Hepatocyte (in vitro differentiated cells): Measurements from ENCODE around the gene CYREN. TPM values are rescaled to one million over a fixed set of nuclear protein-coding genes. Genes with fewer than 3 reads are reported as not detected.

Experiments
- DNase-seq: peaks from one replicate; pipeline ENCODE4 v3.0.0-alpha.2; 2016; ENCODE audit warnings: low spot score
- H2AFZ ChIP-seq: fragments of 200-600 bp; sonication (generic); 2 replicates; pipeline ENCODE4 v1.6.0; 2016; ENCODE audit warnings: antibody characterized with exemption, mild to moderate bottlenecking
- H3K27ac ChIP-seq: fragments of 200-600 bp; sonication (generic); 2 replicates; pipeline ENCODE4 v1.5.1; 2016; ENCODE audit warnings: mild to moderate bottlenecking
- H3K27me3 ChIP-seq: fragments of 200-600 bp; sonication (generic); 2 replicates; pipeline ENCODE4 v1.6.1; 2016
- H3K36me3 ChIP-seq: fragments of 200-600 bp; sonication (generic); replicated peaks from 2 replicates; pipeline ENCODE4 v1.5.1; 2016; ENCODE audit warnings: low read depth; ENCODE audit not compliant: insufficient read depth
- H3K4me1 ChIP-seq: fragments of 200-600 bp; sonication (generic); 2 replicates; pipeline ENCODE4 v1.5.1; 2016; ENCODE audit warnings: mild to moderate bottlenecking, moderate library complexity; ENCODE audit not compliant: insufficient read depth
- H3K4me2 ChIP-seq: fragments of 200-600 bp; sonication (generic); 2 replicates; pipeline ENCODE4 v1.6.0; 2016
- H3K4me3 ChIP-seq: fragments of 200-600 bp; sonication (generic); 2 replicates; pipeline ENCODE4 v1.5.1; 2016; ENCODE audit warnings: mild to moderate bottlenecking
- H3K79me2 ChIP-seq: fragments of 200-600 bp; sonication (generic); 2 replicates; pipeline ENCODE4 v1.6.0; 2017; ENCODE audit warnings: mild to moderate bottlenecking
- H3K9me2 ChIP-seq: fragments of 200-600 bp; sonication (generic); replicated peaks from 2 replicates; pipeline ENCODE4 v1.6.0; 2017; ENCODE audit warnings: mild to moderate bottlenecking; ENCODE audit not compliant: insufficient read depth
- H3K9me3 ChIP-seq: fragments of 200-600 bp; sonication (generic); 2 replicates; pipeline ENCODE4 v1.5.1; 2016; ENCODE audit warnings: low read depth, mild to moderate bottlenecking
- H4K20me1 ChIP-seq: fragments of 200-600 bp; sonication (generic); 2 replicates; pipeline ENCODE4 v1.6.0; 2016; ENCODE audit warnings: mild to moderate bottlenecking; ENCODE audit not compliant: insufficient read depth, poor library complexity, severe bottlenecking
- EZH2 ChIP-seq: fragments of 200-600 bp; sonication (generic); IDR thresholded peaks from 2 replicates; pipeline ENCODE4 v1.6.1; 2016; ENCODE audit warnings: antibody characterized with exemption, mild to moderate bottlenecking, borderline replicate concordance
- EZH2phosphoT487 ChIP-seq: fragments of 200-600 bp; sonication (generic); IDR thresholded peaks from one replicate; pipeline ENCODE4 v1.6.1; 2018; ENCODE audit warnings: antibody characterized with exemption, mild to moderate bottlenecking, low read depth, moderate library complexity; ENCODE audit not compliant: unreplicated experiment, severe bottlenecking
- WGBS: methylation state at CpG from one replicate; pipeline ENCODE4 v1.1.6; 2016; ENCODE audit warnings: low lambda C conversion rate; ENCODE audit errors: missing lambda C conversion rate; 5-methylcytosine and 5-hydroxymethylcytosine counted together
- polyA plus RNA-seq: library from polyadenylated mRNA; unstranded; fragments of >200 nt; fragmentation: Nextera tagmentation; extraction: Ambion mirVana; gene quantifications from 2 replicates; pipeline ENCODE4 v1.2.1, GENCODE V29; 2016
- total RNA-seq: library from RNA; depleted of rRNA; stranded (reverse); fragments of >200 nt; gene quantifications from 2 replicates; pipeline ENCODE4 v1.2.3, GENCODE V29; 2014
- TF ChIP-seq, protein P1 (sequence below): fragments of 200-600 bp; sonication (generic); IDR thresholded peaks from 2 replicates; pipeline ENCODE4 v1.5.1; 2016; ENCODE audit warnings: antibody characterized with exemption, mild to moderate bottlenecking; ENCODE audit not compliant: poor library complexity

Gene CYREN
- total and polyA plus RNA-seq, 2 experiments from 2014 or later, result 43.2 to 45.2 TPM

DNA sequence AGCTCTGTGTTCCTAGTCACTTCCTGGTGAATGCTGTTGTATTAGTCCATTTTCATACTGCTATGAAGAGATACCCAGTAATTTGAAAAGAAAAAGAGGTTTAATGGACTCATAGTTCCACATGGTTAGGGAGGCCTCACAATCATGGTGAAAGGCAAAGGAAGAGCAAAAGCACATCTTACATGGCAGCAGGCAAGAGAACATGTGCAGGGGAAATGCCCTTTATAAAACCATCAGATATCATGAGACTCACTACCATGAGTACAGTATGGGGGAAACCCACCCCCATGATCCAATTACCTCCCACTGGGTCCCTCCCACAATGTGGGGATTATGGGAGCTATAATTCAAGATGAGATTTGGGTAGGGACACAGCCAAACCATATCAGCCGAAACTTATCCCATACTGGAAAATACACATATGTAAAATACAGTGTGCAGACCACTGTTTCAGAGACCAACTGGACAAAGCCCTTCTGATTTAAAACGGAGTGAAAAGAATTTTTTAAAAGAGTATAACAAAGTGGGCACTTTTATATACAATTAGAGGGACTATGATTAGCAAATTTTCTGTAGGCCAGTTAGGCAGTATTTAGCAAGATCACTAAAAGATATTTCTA is 8.0 kb downstream of the CYREN start:
- H4K20me1 ChIP-seq, result no peaks in the 10 kb centered on the region
- H3K4me1 ChIP-seq, result peaks cover 10% of the 10 kb centered on the region
- H3K9me3 ChIP-seq, result no peaks in the 10 kb centered on the region
- no peak for DNase-seq
- H3K4me2 ChIP-seq, result no peak overlapping the region
- TF ChIP-seq EZH2phosphoT487 (no peak), EZH2 (no peak)
- TF ChIP-seq, protein P1, sequence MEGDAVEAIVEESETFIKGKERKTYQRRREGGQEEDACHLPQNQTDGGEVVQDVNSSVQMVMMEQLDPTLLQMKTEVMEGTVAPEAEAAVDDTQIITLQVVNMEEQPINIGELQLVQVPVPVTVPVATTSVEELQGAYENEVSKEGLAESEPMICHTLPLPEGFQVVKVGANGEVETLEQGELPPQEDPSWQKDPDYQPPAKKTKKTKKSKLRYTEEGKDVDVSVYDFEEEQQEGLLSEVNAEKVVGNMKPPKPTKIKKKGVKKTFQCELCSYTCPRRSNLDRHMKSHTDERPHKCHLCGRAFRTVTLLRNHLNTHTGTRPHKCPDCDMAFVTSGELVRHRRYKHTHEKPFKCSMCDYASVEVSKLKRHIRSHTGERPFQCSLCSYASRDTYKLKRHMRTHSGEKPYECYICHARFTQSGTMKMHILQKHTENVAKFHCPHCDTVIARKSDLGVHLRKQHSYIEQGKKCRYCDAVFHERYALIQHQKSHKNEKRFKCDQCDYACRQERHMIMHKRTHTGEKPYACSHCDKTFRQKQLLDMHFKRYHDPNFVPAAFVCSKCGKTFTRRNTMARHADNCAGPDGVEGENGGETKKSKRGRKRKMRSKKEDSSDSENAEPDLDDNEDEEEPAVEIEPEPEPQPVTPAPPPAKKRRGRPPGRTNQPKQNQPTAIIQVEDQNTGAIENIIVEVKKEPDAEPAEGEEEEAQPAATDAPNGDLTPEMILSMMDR, result no peak
- H3K9me2 ChIP-seq, result no peaks in the 10 kb centered on the region
- no peak overlapping the region for H2AFZ ChIP-seq
- no peaks in the 10 kb centered on the region for H3K27me3 ChIP-seq
- 94% methylated on average over 2 of the region's 2 CpGs for WGBS
- no peak overlapping the region for H3K27ac ChIP-seq
- H3K36me3 ChIP-seq, result no peaks in the 10 kb centered on the region
- peaks cover under 1% of the 10 kb centered on the region for H3K79me2 ChIP-seq
- no peak overlapping the region for H3K4me3 ChIP-seq

DNA sequence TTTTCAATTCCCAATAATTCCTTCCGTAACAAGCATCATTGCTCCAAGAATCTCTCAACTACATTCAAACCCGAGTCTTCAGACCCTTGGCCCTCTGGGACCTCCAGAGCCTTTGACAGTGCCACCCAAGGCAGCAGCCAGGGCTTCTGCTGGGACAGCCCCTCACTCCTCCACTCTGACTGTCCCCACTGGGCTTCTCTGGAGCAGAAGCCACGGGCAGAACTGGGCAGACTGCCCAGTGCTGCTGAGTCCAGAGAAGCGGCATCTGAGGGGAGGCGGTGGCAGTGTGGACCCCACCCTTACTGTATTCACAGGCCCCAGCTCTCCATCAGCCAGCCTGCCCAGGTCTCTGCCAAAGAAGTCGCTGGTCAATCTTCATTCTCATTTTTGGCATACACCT is 8.8 kb downstream of the CYREN start:
- H3K9me2 ChIP-seq, result no peaks in the 10 kb centered on the region
- peaks cover 10% of the 10 kb centered on the region for H3K4me1 ChIP-seq
- H2AFZ ChIP-seq, result no peak overlapping the region
- no peaks in the 10 kb centered on the region for H3K27me3 ChIP-seq
- no peaks in the 10 kb centered on the region for H4K20me1 ChIP-seq
- WGBS, result 96% methylated on average over 6 of the region's 6 CpGs
- DNase-seq, result no peak
- H3K4me2 ChIP-seq, result no peak overlapping the region
- H3K27ac ChIP-seq, result no peak overlapping the region
- H3K4me3 ChIP-seq, result no peak overlapping the region
- no peak for TF ChIP-seq EZH2phosphoT487
- no peak for TF ChIP-seq EZH2
- TF ChIP-seq, protein P1, result no peak
- H3K9me3 ChIP-seq, result no peaks in the 10 kb centered on the region
- peaks cover 3% of the 10 kb centered on the region for H3K79me2 ChIP-seq
- no peaks in the 10 kb centered on the region for H3K36me3 ChIP-seq

DNA sequence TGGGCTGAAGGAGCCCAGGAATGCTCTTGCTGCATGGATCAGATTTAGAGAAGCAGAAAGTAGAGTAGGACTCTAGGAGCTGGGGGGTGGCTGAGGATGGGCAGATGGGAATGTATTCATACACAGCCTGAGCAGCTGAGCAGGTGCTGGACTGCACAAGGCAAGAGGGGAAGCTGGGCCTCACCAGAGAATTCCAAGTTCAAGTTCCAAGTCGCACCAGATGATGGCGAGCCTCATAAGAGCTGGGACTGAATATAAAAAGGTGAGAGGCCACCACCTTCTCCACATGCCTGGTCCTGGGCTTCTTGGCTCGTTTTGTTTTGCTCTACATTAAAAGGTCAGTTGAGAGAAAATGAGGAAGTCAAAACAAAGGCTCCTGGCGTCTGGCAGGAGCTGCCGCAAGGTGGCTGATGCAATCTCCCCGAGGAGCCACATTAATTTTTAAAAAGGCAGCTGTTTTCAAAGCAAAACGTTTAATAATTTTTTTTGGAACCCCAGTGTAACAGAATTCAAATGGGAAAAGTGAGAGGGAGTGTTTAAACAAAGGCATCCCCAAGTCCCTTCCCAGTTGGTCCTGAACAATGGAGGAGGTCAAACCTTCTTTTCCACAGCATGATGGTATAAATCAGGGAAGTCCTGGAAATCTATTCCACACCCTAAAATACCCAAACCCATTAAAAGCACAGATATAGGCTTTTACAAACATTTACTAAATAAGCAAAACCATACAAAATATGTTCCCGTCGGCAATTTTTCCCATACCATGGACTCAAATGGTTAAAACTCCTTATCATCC is 9.5 kb downstream of the CYREN start:
- Histone ChIP-seq H3K27ac (peak overlapping the region; percentile 66), H3K27me3 (no peaks in the 10 kb centered on the region), H3K9me3 (peaks cover 5% of the 10 kb centered on the region), H3K4me1 (peaks cover 10% of the 10 kb centered on the region), H2AFZ (no peak overlapping the region), H4K20me1 (no peaks in the 10 kb centered on the region), H3K9me2 (no peaks in the 10 kb centered on the region), H3K4me3 (no peak overlapping the region), H3K79me2 (peaks cover 6% of the 10 kb centered on the region), H3K4me2 (peak overlapping the region; percentile 0), H3K36me3 (no peaks in the 10 kb centered on the region)
- DNase-seq, result no peak
- TF ChIP-seq EZH2phosphoT487 (no peak), EZH2 (no peak)
- TF ChIP-seq, protein P1, result no peak
- 63% methylated on average over 9 of the region's 9 CpGs for WGBS
